RCC 7860 (cell line): ENCODE results near the gene CHRNB1.

Experiments
- DNase-seq: peaks from one replicate; pipeline ENCODE4 v3.0.0-alpha.2; 2015; ENCODE audit warnings: low spot score
- FAIRE-seq: peaks from 2 replicates; lab custom pipeline; 2012; peaks lifted over from hg19 to GRCh38; lab: Jason Lieb, UNC

The CHRNB1 gene

DNA sequence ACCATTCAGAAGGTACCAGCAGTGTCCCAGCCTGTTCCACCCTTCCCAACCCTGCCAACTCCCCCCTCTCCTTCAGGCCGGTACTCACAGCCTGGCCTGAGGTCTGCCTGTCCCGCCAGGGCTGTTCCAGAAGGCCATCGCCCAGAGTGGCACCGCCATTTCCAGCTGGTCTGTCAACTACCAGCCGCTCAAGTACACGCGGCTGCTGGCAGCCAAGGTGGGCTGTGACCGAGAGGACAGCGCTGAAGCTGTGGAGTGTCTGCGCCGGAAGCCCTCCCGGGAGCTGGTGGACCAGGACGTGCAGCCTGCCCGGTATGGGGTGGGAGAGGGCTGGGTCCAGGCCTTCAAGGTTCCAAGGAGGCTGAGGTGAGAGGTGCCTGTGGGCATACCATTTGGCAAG lies 30.0 kb upstream of the CHRNB1 start:
- no peak for DNase-seq
- FAIRE-seq: no peak

DNA sequence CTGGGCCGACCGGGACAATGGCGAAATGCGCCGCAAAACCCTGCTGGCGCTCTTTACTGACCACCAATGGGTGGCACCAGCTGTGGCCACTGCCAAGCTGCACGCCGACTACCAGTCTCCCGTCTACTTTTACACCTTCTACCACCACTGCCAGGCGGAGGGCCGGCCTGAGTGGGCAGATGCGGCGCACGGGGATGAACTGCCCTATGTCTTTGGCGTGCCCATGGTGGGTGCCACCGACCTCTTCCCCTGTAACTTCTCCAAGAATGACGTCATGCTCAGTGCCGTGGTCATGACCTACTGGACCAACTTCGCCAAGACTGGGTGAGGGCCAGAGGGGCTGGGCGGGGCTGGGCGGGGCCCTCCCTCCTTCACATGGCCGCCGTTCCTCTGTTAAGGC lies 29.1 kb upstream of the CHRNB1 start:
- DNase-seq (no peak), FAIRE-seq (no peak)

DNA sequence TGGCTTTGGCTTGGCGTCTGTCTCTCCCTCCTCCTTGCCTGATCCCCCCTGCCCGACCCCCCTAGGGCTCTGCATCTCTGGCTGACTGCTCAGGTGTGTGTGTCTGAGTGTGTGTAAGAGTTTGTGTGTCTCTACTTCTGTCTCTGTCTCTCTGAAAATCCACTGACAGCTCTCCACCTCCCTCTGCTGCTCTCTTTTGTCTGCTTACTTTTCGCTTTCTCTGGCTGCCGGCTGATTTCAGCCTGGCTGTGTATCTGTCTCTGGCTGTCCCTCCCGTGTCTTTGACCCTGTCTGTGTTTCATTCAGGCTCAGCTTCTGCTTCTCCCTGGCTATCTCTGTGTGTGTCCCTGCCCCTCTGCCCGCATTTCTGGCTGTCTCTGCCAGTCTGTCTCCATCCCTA lies 28.5 kb upstream of the CHRNB1 start:
- FAIRE-seq: no peak

DNA sequence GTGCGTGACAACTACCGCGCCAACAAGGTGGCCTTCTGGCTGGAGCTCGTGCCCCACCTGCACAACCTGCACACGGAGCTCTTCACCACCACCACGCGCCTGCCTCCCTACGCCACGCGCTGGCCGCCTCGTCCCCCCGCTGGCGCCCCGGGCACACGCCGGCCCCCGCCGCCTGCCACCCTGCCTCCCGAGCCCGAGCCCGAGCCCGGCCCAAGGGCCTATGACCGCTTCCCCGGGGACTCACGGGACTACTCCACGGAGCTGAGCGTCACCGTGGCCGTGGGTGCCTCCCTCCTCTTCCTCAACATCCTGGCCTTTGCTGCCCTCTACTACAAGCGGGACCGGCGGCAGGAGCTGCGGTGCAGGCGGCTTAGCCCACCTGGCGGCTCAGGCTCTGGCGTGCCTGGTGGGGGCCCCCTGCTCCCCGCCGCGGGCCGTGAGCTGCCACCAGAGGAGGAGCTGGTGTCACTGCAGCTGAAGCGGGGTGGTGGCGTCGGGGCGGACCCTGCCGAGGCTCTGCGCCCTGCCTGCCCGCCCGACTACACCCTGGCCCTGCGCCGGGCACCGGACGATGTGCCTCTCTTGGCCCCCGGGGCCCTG lies 27.7 kb upstream of the CHRNB1 start:
- no peak for DNase-seq
- no peak for FAIRE-seq

More for the DNA sequence above, 28.5 kb upstream of the CHRNB1 start:
- DNase-seq: no peak

DNA sequence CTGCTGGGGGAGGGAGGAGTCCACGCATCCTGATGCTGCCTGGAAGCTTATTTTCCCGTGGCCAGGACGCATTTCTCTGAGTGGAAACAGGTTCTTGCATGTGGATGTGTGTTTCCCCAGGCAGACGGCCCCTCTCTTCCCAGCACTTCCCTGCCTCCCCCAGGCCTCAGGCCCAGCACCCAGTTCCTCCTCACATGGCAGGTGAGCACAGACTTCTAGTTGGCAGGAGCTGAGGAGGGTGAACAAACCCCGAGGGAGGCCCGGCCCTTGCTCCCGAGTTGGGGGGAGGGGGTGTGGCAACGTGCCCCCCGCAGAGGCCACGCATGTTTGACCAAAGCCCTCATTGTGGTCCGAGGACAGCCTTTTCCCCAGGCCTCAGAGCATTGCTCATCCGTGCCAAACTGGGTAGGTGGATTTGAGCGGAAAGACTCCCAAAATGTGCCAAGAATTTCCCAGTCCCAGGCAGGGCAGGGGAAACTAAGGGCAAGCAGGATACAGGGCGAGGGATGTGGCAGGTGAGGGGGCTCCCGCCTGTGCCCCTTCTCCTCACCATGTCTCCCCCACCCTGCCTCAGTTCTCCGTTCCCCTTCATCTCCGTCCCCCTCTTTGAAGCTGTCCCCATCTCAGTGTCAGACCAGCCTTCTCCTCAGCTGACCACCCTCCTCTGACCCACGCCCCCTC lies 26.2 kb upstream of the CHRNB1 start:
- no peak for DNase-seq
- no peak for FAIRE-seq

DNA sequence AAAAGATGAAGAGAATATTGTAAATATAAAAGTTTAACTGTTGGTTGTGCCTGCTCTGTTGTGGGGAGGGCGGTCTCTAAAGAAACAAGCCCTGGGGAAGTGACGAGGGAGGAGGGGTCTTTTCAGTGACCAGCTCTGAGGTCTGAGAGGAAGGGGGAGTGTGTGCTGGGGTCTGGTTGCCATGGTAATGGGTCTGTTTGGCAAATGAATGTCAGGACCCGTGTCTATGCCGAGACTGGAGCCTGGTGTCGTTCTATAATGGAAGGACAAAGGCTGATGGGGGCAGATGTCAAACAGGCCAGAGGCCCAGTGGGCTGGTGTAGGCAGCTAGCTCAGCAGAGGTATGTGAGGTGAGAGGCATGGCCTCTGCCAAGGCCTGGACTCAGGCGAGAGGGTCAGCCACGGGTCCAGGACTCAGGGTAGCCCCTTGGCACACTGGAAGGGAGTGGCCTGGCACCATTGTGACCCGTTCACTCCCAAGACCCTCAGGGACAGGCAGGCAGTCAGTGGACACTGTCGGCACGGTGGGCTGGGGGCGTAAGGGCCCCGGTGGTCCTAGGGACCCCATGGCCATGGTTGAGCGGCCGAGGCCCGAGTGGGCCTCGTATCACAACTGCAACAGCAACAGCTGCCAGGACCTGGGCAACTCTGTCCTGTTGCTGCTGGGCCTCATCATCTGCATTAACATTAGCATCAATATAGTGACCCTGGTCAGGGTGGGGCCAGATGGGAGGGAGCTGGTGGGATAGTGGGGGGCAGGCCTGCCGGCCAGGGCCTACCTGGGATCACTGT lies 24.8 kb upstream of the CHRNB1 start, which contains the start of gene SPEM1:
Gene SPEM1, plus strand, starts transcription at position 506 of the 792 bp plus-strand sequence. Its CDS starts 61 bp downstream, at position 567.
- DNase-seq (no peak), FAIRE-seq (no peak)

DNA sequence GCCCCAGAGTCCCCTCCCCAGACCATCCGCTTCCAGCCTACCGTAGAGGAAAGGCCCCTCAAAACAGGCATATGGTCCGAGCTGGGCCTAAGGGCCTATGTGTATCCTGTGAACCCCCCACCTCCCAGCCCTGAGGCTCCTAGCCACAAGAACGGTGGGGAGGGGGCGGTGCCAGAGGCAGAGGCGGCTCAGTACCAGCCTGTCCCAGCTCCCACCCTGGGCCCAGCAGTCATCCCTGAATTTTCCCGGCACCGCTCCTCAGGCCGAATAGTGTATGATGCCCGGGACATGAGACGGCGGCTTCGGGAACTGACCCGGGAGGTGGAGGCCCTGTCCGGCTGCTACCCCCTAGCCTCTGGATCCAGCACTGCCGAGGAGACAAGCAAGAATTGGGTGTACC lies 23.7 kb upstream of the CHRNB1 start:
- FAIRE-seq: no peak
- no peak for DNase-seq

DNA sequence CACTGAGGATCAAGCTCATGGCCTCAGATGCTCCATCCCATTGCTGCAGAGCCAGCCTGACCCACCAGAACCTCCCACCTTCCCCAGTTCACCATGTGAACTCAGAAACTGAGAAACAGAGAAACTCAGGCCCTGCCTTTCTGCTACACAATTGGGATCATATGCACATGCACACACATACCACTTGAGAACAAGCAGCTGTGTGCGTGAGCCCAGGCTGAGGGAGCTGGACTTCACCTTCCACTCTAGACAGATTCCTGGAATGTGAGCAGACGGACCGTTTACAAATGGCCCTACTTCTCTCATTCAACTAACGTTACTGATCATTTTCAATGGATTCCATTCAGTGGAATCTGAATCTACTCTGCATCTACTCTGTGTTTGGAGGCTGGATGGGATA lies 21.2 kb upstream of the CHRNB1 start:
- DNase-seq (no peak), FAIRE-seq (no peak)

DNA sequence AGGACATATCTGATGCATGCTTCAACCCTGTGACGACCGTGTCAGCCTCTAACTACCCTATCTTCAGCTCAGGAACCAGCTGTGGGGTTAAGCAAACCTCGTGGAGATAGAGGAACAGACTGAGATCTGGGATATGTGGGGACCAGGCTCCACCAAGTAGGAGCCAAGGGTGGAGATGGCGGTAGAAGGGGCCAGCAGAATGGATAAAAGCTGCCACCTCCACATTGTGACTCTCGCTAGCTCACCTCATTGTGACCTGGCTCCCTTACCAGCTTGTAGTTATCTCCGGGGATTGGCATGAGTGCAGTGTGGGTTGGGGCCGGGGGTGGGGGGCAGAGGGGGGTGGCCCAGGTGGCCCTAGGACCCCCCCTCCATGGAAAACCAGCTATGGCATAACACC lies 19.5 kb upstream of the CHRNB1 start, which contains the start of gene SPEM2:
Gene SPEM2, plus strand, starts transcription at position 301 of the 400 bp plus-strand sequence. Its CDS starts 73 bp downstream, at position 374.
- FAIRE-seq: no peak

DNA sequence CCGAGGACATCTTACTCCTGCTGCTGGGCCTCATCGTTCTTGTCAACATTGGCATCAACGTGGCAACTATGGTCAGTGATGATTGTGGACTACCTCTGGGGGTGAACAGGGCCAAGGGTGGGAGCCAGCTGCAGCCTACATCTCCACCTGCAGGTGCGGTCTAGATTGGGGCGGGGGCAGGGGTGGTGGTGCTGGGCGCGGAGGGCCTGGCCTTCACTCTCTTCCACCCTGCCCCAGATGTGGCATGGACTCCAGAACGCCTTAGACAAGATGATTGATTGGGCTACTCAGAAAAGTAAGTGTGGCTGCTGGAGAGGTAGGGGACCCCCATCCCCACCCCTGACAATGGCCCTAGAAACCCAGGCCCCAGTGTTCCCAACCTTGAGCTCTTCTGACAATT lies 19.1 kb upstream of the CHRNB1 start:
- no peak for DNase-seq
- FAIRE-seq: no peak

More for the DNA sequence above, 19.5 kb upstream of the CHRNB1 start, which contains the start of gene SPEM2:
- no peak for DNase-seq

DNA sequence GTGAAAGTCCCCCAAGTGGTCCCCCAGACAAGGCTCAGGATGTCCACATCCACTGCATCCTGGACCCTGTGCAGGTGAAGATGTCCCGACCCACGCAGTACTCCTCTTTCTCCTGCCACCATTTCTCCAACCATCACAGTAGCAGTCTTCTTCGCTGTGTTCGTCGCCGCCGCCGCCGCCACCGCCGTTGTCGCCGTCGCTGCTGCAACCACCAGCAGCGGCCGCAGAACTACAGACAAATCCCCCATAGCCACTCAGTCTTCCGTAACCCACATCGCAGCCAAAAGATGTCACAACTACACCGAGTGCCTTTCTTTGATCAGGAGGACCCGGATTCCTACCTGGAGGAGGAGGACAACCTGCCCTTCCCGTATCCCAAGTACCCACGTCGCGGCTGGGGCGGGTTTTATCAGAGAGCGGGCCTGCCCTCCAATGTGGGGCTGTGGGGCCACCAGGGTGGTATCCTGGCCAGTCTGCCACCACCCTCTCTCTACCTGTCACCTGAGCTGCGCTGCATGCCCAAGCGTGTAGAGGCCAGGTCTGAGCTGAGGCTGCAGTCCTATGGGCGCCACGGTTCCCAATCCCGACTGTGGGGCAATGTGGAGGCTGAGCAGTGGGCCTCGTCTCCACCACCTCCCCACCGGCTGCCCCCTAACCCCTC lies 18.5 kb upstream of the CHRNB1 start:
- DNase-seq (no peak), FAIRE-seq (no peak)

DNA sequence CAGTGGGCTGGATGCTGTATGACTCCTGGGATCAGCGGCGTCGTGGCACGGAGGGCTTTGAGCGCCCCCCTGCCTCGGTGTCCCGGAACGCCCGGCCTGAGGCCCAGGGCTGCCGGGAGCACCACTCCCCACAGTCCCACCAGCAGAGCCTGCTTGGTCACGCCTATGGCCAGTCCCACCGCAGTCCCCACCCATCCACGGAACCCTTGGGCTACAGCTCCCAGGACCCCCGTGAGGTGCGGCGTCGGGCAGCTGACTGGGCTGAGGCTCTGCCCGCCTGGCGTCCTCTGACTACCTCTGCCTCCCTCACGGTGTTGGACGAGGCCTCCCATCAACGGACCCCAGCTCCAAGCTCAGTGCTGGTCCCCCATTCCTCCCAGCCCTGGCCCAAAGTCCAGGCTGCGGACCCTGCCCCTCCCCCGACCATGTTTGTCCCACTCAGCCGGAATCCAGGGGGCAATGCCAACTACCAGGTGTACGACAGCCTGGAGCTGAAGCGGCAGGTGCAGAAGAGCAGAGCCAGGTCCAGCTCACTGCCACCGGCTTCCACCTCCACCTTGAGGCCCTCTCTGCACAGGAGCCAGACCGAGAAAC lies 17.9 kb upstream of the CHRNB1 start:
- no peak for FAIRE-seq

DNA sequence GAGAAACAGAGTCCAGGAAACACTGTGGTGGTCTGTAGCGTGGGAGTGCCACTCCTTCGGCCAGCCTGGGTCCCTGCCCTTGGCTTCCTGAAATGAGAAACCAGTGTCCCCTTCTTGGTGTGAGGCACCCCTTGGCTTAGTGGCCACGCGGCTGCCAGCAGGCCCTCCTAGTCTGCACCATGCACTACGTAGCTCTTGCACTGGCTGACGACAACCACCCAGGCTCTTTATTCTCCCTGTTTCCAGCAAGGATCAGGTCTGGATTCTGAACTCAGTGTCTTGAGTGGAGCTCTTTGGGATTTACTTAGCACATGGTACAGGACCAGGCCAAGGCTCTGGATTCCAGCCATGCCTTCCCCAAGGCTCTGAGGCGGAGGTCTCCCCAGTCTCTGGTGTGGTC lies 17.3 kb upstream of the CHRNB1 start:
- no peak for DNase-seq
- no peak for FAIRE-seq

More for the DNA sequence above, 17.9 kb upstream of the CHRNB1 start:
- DNase-seq: no peak

DNA sequence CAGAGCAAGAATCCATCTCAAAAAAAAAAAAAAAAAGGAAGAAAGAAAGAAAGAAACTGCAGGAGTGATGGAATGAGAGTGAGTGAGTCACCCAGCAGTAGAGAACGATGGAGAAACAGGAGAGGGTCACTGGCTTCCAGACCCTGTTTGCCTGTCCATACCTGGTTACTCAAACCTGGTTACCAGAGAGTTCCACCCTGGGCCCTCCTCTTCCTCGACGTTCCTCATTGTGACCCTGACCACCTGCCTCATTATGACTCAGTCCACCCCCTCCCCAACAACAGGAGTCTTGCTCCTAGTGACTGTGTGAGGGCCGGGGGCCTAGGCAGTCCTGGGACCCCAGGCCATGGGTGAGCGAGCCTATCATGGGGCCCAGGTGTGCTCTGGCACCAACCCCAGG lies 16.3 kb upstream of the CHRNB1 start, which contains the start of gene SPEM3:
Gene SPEM3, plus strand, starts transcription at position 301 of the 400 bp plus-strand sequence. Its CDS starts 46 bp downstream, at position 347.
- no peak for FAIRE-seq
- no peak for DNase-seq

DNA sequence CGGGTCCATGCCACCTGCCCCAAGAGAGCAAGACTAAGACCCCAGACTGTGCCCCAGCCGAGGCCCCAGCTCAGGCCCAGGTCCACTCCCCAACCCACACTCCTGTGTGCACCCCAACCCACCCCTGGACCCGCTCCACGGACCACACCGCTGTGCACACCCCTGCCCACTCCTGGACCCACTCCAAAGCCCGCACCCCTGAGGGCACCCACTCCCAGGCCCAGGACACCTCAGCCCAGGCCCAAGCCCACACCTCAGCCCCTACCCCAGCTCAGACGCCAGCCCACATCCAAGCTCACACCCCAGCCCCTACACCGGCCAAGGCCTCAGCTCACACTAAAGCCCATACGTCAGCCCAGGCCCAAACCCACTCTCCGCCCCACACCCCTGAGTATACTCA lies 15.1 kb upstream of the CHRNB1 start:
- DNase-seq (no peak), FAIRE-seq (no peak)

DNA sequence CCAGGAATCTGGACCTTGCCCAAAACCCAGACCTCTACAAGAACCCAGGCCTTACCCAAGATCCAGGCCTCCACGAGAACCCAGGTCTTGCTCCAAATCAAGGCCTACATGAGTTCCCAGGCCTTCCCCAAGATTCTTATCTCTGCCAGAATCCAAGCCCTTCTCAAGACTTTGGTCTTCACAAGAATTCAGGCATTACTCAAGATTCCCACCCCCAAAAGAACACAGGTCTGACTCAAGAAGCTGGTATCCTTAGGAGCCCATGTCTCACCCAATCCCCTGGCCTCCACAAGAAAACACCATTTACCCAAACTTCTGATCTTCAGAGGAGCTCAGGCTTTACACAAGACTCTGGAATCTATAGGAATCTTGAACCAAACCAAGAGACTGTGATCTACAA lies 13.6 kb upstream of the CHRNB1 start:
- FAIRE-seq (no peak), DNase-seq (no peak)

DNA sequence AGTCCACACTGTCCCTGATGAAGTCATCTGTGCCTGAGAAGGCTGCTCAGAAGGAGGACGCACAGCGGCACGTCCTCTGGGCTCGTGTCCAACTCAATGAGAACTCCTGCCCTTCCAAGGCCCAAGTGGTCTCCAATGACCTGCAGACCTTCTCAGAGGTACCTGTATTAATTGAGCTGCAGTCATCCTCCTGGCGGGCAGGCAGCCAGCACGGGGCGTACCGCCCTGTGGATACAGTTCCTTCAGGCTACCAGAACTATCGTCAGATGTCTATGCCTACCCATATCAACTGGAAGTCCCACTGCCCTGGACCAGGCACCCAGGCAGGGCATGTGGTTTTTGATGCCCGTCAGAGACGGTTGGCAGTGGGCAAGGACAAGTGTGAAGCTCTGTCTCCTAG lies 12.6 kb upstream of the CHRNB1 start:
- no peak for FAIRE-seq
- DNase-seq: no peak

DNA sequence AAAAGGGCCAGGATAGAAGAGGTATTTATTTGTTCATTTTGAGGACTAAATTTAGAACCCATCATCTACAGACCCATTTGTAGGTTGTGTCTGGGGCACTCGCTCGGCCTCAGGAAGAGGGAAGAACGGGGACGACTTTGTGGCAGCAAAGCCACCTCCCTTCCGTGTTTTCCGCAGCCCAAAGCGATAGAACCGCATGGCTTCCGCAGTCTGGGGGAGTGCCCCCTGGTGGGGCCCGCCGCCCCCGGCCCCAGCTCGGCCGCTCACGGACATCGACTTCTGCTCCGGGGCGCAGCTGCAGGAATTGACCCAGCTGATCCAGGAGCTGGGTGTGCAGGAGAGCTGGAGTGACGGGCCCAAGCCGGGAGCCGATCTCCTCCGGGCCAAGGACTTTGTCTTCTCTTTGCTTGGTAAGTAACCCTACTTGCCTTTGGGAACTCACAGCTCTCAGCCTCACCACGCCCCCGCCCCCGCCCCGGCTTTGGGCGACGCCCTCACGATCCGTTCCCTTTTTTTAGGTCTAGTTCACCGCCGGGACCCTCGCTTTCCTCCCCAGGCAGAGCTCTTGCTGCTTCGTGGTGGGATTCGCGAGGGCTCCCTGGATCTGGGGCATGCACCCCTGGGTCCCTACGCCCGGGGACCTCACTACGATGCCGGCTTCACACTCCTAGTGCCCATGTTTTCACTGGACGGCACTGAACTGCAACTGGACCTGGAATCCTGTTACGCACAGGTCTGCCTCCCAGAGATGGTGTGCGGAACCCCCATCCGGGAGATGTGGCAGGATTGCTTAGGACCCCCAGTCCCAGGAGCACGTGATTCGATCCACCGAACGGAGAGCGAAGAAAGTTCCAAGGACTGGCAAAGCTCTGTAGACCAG lies 8.9 kb upstream of the CHRNB1 start:
- FAIRE-seq (no peak), DNase-seq (no peak)

DNA sequence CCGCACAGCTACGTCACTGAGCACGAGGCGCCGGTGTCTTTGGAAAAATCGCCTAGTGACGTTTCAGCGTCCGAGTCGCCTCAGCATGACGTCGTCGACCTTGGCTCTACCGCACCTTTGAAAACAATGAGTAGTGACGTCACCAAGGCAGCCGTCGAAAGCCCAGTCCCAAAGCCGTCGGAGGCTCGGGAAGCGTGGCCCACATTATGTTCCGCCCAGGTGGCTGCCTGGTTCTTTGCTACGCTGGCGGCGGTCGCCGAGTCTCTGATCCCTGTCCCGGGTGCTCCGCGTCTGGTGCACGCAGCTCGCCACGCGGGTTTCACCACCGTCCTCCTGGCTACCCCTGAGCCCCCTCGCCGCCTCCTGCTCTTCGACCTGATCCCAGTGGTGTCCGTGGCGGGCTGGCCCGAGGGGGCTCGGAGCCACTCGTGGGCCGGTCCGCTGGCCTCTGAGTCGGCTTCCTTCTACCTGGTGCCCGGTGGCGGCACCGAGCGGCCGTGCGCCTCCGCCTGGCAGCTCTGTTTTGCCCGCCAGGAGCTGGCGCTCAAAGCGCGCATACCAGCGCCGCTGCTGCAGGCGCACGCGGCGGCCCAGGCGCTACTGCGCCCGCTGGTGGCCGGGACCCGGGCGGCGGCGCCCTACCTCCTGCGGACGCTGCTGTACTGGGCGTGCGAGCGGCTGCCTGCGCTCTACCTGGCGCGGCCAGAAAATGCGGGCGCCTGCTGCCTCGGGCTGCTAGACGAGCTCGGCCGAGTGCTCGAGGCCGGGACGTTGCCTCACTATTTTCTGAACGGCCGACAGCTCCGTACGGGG lies 8.1 kb upstream of the CHRNB1 start:
- no peak for FAIRE-seq
- DNase-seq: peak; percentile 34
